ENCODE results near the gene SPATA6L. TPM values are rescaled to one million over a fixed set of nuclear protein-coding genes. Genes with fewer than 3 reads are reported as not detected.

The SPATA6L gene
- total and polyA plus RNA-seq, 2 of the 13 experiments (the other 11 are each of a cell fraction or from before 2014, with no cell fraction given): 1.1 to 1.9 TPM

GRCh38 chr9:4662108-4662988 lies 3.9 kb downstream of the SPATA6L start, which contains the start of gene PLPP6 (continued):
- peak; percentile 37; the same call in 1 of the 2 replicates for TF ChIP-seq ZNF609 (CRISPR knock-in tag; IDR thresholded peaks at IDR 0.05; ENCODE audit: borderline replicate concordance)
- TF ChIP-seq SP4 (CRISPR knock-in tag; IDR thresholded peaks at IDR 0.05): peak; percentile 65; the same call in 1 of the 2 replicates
- TF ChIP-seq ZNF883 (CRISPR knock-in tag; IDR thresholded peaks at IDR 0.05; ENCODE audit: not compliant biosample characterization): peak; percentile 60
- peak; percentile 12; the same call in 1 of the 2 replicates for TF ChIP-seq STAT6 (CRISPR knock-in tag; IDR thresholded peaks at IDR 0.05; ENCODE audit: borderline replicate concordance)
- 0 out of 2 replicates have a peak, but pooled peaks have one; percentile 63 for TF ChIP-seq ZNF335 (CRISPR knock-in tag; IDR thresholded peaks at IDR 0.05)
- TF ChIP-seq REPIN1 (CRISPR knock-in tag; IDR thresholded peaks at IDR 0.05; ENCODE audit: borderline replicate concordance, low read depth): peak; percentile 94
- TF ChIP-seq MNT (IDR thresholded peaks at IDR 0.05): no peak
- no peak for TF ChIP-seq GPBP1L1 (CRISPR knock-in tag; IDR thresholded peaks at IDR 0.05)
- TF ChIP-seq, protein P1, sequence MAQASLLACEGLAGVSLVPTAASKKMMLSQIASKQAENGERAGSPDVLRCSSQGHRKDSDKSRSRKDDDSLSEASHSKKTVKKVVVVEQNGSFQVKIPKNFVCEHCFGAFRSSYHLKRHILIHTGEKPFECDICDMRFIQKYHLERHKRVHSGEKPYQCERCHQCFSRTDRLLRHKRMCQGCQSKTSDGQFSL (CRISPR knock-in tag; IDR thresholded peaks at IDR 0.05): no peak
- TF ChIP-seq DPF2 (CRISPR knock-in tag; IDR thresholded peaks at IDR 0.05; ENCODE audit: borderline replicate concordance, low read depth): no peak

Data from HepG2 (cell line).